ENCODE results near the gene SSBP4.
A peak's percentile ranks its signal among the peaks of the same experiment; 100 is the strongest.
"Not testable (repeated sequence)": the region's sequence is repeated elsewhere in the genome, so short reads cannot be mapped to it uniquely, and the experiment has no call there.

The SSBP4 gene

DNA sequence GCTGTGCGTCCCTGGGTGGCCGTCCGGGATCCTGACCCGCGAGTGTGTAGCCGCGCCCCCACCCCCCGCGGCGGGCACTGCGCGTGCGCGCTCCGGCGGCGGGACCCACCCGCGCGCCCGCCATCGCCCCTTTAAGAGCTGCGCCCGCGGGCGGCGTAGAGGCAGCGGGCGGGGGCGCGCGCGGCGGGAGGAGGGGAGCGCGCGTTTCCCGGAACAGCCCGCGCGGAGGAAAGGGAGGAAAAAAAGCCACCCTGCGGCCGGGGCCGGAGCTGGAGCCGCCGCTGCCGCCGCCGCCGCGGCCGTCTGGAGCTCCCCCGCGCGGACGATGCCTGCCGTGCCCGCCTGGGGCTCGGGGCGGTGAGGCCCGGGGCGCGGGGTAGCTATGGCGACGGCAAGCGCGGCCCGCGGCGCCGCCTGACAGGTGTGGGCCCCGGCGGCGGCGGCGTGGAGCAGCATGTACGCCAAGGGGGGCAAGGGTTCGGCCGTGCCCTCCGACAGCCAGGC, at the start of gene SSBP4:
SSBP4 (plus strand) TSS at position 204 of the 504 bp plus-strand sequence; CDS start at position 455, 251 bp downstream.
- DNase-seq (ENCODE audit: low read depth): peak; percentile 82

GRCh38 chr19:18373407-18373891, 45.7 kb upstream of the SSBP4 start:
- DNase-seq (ENCODE audit: low read depth): no peak

GRCh38 chr19:18373892-18374629, 45.1 kb upstream of the SSBP4 start:
- DNase-seq (ENCODE audit: low read depth): peak; percentile 99

DNA sequence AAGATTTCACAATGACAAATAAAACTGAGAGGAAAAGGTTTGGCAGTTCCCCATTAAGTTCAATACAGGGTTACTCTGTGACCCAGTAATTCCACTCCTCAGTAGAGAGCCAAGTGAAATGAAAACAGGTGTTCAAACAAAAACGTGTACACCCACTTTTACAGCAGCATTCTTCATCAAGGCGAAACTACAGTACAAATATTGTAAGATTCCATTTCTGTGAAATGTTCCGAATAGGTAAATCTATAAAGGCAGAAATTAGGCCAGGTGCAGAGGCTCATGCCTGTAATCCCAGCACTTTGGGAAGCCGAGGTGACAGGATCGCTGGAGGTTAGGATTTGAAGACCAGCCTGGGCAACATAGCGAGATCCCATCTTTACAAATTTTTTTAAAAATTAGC, 42.2 kb upstream of the SSBP4 start:
- no peak for DNase-seq (ENCODE audit: low read depth)

GRCh38 chr19:18379803-18380747, 39.1 kb upstream of the SSBP4 start:
- DNase-seq (ENCODE audit: low read depth): peak; percentile 90

DNA sequence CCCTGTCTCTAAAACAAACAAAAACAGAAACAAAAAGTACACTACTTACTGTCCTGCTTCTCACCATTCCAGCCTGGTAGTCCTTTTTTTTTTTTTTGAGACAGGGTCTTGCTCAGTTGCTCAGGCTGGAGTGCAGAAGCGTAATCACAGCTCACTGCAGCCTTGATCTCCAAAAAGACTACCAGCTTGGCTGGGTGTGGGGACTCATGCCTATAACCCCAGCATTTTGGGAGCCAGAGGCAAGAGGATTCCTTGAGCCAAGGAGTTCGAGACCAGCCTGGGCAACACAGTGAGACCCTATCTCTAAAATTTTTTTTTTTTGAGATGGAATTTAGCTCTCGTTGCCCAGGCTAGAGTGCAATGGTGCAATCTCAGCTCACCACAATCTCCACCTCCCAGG, 38.4 kb upstream of the SSBP4 start:
- DNase-seq (ENCODE audit: low read depth): no peak

DNA sequence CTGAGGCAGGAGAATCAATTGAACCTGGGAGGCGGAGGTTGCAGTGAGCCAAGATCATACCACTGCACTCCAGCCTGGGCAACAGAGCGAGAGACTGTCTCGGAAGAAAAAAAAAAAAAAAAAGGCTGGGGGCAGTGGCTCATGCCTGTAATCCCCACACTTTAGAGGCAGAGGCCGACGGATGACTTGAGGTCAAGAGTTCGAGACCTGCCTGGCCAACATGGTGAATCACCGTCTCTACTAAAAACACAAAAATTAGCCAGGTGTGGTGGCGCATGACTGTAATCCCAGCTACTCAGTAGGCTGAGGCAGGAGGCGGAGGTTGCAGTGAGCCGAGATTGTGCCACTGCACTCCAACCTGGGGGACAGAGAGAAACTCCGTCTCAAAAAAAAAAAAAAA, 35.6 kb upstream of the SSBP4 start:
- DNase-seq (ENCODE audit: low read depth): not testable (repeated sequence)

- no peak for DNase-seq (ENCODE audit: low read depth)
Measured at GRCh38 chr19:18384775-18385174, 34.4 kb upstream of the SSBP4 start.

DNA sequence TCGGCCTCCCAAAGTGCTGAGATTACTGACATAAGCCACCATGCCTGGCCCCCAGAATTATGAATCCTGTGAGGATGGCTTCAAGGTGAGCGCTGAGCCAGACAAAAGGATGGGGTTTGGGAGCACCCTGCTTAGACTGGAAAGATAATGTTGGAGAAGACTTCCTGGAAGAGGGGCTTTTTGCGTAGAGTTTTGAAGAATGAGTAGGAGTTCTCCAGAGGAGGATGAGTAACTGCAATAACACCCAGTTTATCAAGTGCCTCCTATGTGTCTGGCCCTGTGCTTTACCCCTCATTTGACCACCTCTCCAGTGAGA, 33.9 kb upstream of the SSBP4 start:
- DNase-seq (ENCODE audit: low read depth): no peak

- DNase-seq (ENCODE audit: low read depth): peak; percentile 91
Measured at GRCh38 chr19:18385675-18386542, 33.3 kb upstream of the SSBP4 start, which contains the start of gene GDF15. GDF15 (plus strand) TSS chr19:18386158; CDS start chr19:18386190, 32 bp downstream.

DNA sequence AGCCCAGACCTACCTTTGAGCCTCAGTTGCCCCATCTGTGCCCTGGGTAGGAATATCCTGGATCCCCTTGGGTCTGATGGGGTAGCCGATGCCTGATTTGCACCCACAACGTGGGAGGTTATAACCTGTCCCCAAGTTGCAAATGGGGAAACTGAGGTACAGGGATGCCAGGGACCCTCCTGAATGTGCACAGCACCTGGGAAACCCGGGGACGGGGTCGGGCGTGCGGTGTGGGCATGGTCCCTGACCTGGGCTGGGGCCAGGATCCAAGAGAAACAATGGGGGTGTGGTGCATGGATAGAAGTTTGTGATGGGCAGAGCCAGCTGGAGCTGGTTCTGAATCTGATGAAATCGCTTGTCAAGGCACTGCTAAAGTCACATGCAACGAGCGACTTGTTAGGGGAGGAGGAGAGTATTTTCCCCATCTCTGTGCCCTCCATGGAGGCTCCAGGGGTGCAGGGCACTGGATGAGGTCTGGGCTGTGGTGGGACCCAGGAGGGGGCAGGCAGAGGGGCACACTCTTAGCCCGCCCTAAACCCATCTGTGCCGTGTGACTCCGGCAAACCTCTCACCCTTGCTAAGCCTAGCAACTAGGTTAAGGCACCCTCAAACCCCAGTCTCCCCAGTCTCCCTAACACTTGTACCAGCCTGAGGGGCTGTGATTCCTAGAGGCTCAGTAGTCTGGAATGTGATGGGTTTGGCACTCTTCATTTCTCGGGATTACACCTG, 32.5 kb upstream of the SSBP4 start:
- peak; percentile 60 for DNase-seq (ENCODE audit: low read depth)

DNA sequence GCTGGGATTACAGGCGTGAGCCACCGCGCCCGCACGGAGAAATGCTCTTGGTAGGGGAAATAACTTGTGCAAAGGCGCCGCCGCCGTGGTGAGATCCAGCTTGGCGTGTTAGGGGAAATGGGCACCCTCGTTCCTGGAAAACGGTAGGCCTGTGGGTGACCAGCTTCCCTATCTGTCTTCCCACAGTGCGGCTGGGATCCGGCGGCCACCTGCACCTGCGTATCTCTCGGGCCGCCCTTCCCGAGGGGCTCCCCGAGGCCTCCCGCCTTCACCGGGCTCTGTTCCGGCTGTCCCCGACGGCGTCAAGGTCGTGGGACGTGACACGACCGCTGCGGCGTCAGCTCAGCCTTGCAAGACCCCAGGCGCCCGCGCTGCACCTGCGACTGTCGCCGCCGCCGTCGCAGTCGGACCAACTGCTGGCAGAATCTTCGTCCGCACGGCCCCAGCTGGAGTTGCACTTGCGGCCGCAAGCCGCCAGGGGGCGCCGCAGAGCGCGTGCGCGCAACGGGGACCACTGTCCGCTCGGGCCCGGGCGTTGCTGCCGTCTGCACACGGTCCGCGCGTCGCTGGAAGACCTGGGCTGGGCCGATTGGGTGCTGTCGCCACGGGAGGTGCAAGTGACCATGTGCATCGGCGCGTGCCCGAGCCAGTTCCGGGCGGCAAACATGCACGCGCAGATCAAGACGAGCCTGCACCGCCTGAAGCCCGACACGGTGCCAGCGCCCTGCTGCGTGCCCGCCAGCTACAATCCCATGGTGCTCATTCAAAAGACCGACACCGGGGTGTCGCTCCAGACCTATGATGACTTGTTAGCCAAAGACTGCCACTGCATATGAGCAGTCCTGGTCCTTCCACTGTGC, 30.9 kb upstream of the SSBP4 start:
- peak; percentile 71 for DNase-seq (ENCODE audit: low read depth)

- no peak for DNase-seq (ENCODE audit: low read depth)
Measured at GRCh38 chr19:18388960-18389725, 30.1 kb upstream of the SSBP4 start.

- DNase-seq (ENCODE audit: low read depth): no peak
Measured at GRCh38 chr19:18389726-18390064, 29.5 kb upstream of the SSBP4 start.

- DNase-seq (ENCODE audit: low read depth): no peak
Measured at GRCh38 chr19:18390065-18390907, 28.9 kb upstream of the SSBP4 start.

GRCh38 chr19:18391509-18392075, 27.6 kb upstream of the SSBP4 start:
- DNase-seq (ENCODE audit: low read depth): no peak

DNA sequence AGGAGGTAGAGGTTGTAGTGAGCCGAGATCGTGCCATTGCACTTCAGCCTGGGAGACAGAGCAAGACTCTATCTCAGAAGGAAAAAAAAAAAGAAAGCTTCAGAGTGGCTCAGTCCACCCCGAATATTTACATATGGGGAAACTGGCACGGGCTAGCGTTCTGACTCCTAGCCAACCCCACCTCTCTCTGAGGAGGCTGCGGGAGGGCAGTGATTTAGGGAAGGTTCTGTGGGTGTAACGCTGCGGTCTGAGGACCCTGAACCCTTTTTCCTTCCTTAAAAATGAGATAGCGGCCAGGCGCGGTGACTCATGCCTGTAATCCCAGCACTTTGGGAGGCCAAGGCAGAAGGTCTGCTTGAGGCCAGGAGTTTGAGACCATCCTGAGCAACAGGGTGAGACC, 26.8 kb upstream of the SSBP4 start:
- no peak for DNase-seq (ENCODE audit: low read depth)

DNA sequence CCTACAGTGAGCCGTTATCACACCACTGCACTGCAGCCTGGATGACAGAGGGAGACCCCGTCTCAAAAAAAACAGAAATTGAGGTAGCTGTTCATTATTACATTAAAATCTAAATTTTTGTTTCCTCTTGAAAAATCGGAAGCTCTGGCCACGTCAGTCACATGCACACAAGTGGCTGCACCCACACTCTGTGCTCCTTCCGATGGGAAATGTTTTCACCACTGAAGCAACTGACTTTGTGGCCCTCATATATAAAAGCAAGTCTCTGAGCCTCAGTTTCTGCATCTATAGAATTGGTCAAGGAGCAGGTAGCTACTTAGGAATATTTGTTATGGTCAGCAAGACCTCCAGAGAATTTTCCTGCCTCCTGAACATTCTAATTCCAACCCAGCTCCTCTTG, 26.3 kb upstream of the SSBP4 start:
- no peak for DNase-seq (ENCODE audit: low read depth)
